OCI-LY7 (cell line): ENCODE data around the gene KIF7. TPM values are rescaled to one million over a fixed set of nuclear protein-coding genes. Genes with fewer than 3 reads are reported as not detected.

Source experiments
- BruUV-seq: library from RNA; stranded (reverse); fragments of 400-500 nt; replicated peaks from 2 replicates; lab custom pipeline; 2021; lab: Mats Ljungman, UMichigan
- CTCF ChIA-PET: fragments of 300-600 bp; sonication (Branson Sonifier 250); formaldehyde crosslinking; loops from one replicate; lab custom pipeline; 2022; ENCODE audit warnings: antibody characterized with exemption; ENCODE audit not compliant: unreplicated experiment; lab: Charles Lee
- POLR2A ChIA-PET: fragments of 300-600 bp; sonication (Branson Sonifier 250); formaldehyde crosslinking; loops from one replicate; lab custom pipeline; 2022; ENCODE audit warnings: antibody characterized with exemption; lab: Charles Lee
- DNase-seq: peaks from one replicate; pipeline ENCODE4 v3.0.0-alpha.2; 2015; ENCODE audit warnings: low spot score
- H2AFZ ChIP-seq: fragments of 200-600 bp; sonication (generic), shearing (Covaris generic); 2 replicates; pipeline ENCODE4 v1.6.1; 2014; ENCODE audit warnings: mild to moderate bottlenecking, antibody characterized with exemption, low read length, moderate library complexity
- H3K27ac ChIP-seq: fragments of 200-600 bp; sonication (generic); 2 replicates; pipeline ENCODE4 v1.5.1; 2014; ENCODE audit warnings: mixed run types, low read depth, mild to moderate bottlenecking, moderate library complexity, low read length, inconsistent platforms; ENCODE audit not compliant: poor library complexity, severe bottlenecking
- H3K36me3 ChIP-seq: fragments of 200-600 bp; sonication (generic); 2 replicates; pipeline ENCODE4 v1.6.1; 2014; ENCODE audit warnings: mild to moderate bottlenecking, antibody characterized with exemption, low read length, moderate library complexity, mixed read lengths; ENCODE audit not compliant: insufficient read depth
- H3K4me1 ChIP-seq: fragments of 200-600 bp; sonication (generic); 2 replicates; pipeline ENCODE4 v1.5.1; 2014; ENCODE audit warnings: mild to moderate bottlenecking, low read length; ENCODE audit not compliant: insufficient read depth, poor library complexity, severe bottlenecking
- H3K4me2 ChIP-seq: fragments of 200-600 bp; sonication (generic); 2 replicates; pipeline ENCODE4 v1.6.1; 2014; ENCODE audit warnings: mild to moderate bottlenecking, low read length
- H3K4me3 ChIP-seq: fragments of 200-600 bp; sonication (generic); 2 replicates; pipeline ENCODE4 v1.5.1; 2014; ENCODE audit warnings: mild to moderate bottlenecking, low read depth, low read length; ENCODE audit not compliant: poor library complexity, severe bottlenecking
- H3K79me2 ChIP-seq: fragments of 200-600 bp; sonication (generic); 2 replicates; pipeline ENCODE4 v1.6.1; 2016; ENCODE audit warnings: low read depth, mild to moderate bottlenecking, low read length, moderate library complexity, mixed read lengths; ENCODE audit not compliant: insufficient read depth
- H3K9me2 ChIP-seq: fragments of 200-600 bp; sonication (generic); 2 replicates; pipeline ENCODE4 v1.6.1; 2016; ENCODE audit warnings: mild to moderate bottlenecking, low read length, mixed read lengths; ENCODE audit not compliant: insufficient read depth
- H3K9me3 ChIP-seq: fragments of 200-600 bp; sonication (generic); 2 replicates; pipeline ENCODE4 v1.6.1; 2014; ENCODE audit warnings: mild to moderate bottlenecking, mixed run types, low read length, mixed read lengths
- H4K20me1 ChIP-seq: fragments of 200-600 bp; sonication (generic); 2 replicates; pipeline ENCODE4 v1.6.1; 2014; ENCODE audit warnings: mild to moderate bottlenecking, antibody characterized with exemption, low read length, moderate library complexity, mixed read lengths; ENCODE audit not compliant: insufficient read depth
- CTCF ChIP-seq: fragments of 200-600 bp; sonication (generic); conservative IDR thresholded peaks from 2 replicates; pipeline ENCODE4 v1.5.1; 2014; ENCODE audit warnings: mild to moderate bottlenecking, antibody characterized with exemption, low read length, moderate library complexity, mixed read lengths
- EZH2phosphoT487 ChIP-seq: fragments of 200-600 bp; sonication (generic); IDR thresholded peaks from 2 replicates; pipeline ENCODE4 v1.6.1; 2018; ENCODE audit warnings: low read depth, borderline replicate concordance, mild to moderate bottlenecking, mixed run types, antibody characterized with exemption, low read length, moderate library complexity, mixed read lengths
- intact Hi-C: fragments of 100-400 bp; cut with micrococcal nuclease; formaldehyde crosslinking; loops from one replicate; pipeline ENCODE4 v1.10.0; 2022; ENCODE audit not compliant: unreplicated experiment
- total RNA-seq, 2 experiments: library from RNA; depleted of rRNA in 1 of 2; stranded (reverse); fragments of >200 nt in 1 of 2; shearing (Covaris generic) in 1 of 2; gene quantifications; 2 replicates each; pipeline ENCODE4 v1.2.3, GENCODE V29; 2014 to 2022

The KIF7 gene
- total RNA-seq, 2 experiments from 2014 or later = 0.10 TPM; not detected in 1

GRCh38 chr15:89679212-89679611, 23.9 kb upstream of the KIF7 start, which contains the start of gene PLIN1:
Gene PLIN1 (minus strand): TSS chr15:89679367. CDS start chr15:89677489, 1,878 bp downstream.
- H3K4me2 ChIP-seq = no peak within 1 kb of the TSS
- H4K20me1 ChIP-seq = no peaks in the 10 kb centered on the region
- H3K79me2 ChIP-seq = no peaks in the 10 kb centered on the region
- intact Hi-C loops = no loop called here
- CTCF ChIA-PET = no interaction called here
- H3K9me3 ChIP-seq = no peaks in the 10 kb centered on the region
- no peaks in the 10 kb centered on the region for H3K36me3 ChIP-seq
- no peak for DNase-seq
- no peaks in the 10 kb centered on the region for H3K4me1 ChIP-seq
- H3K9me2 ChIP-seq = no peaks in the 10 kb centered on the region
- no peak within 1 kb of the TSS for H3K27ac ChIP-seq
- BruUV-seq = no TSS peak
- H3K4me3 ChIP-seq = no peak within 1 kb of the TSS
- no peak for TF ChIP-seq EZH2phosphoT487
- no peak for TF ChIP-seq CTCF
- no peak within 1 kb of the TSS for H2AFZ ChIP-seq
- POLR2A ChIA-PET = no interaction called here

- POLR2A ChIA-PET = no interaction called here
Observed at GRCh38 chr15:89677381-89677780, 22.1 kb upstream of the KIF7 start.

More at GRCh38 chr15:89677381-89677780, 22.1 kb upstream of the KIF7 start:
- DNase-seq = no peak
- BruUV-seq = no TSS peak
- H4K20me1 ChIP-seq = no peaks in the 10 kb centered on the region
- H3K9me2 ChIP-seq = no peaks in the 10 kb centered on the region
- no peaks in the 10 kb centered on the region for H3K79me2 ChIP-seq
- no peak overlapping the region for H2AFZ ChIP-seq
- no peaks in the 10 kb centered on the region for H3K9me3 ChIP-seq
- H3K4me1 ChIP-seq = no peaks in the 10 kb centered on the region
- no peaks in the 10 kb centered on the region for H3K36me3 ChIP-seq
- CTCF ChIA-PET = no interaction called here
- H3K4me2 ChIP-seq = no peak overlapping the region
- no peak overlapping the region for H3K27ac ChIP-seq
- TF ChIP-seq EZH2phosphoT487 (no peak), CTCF (no peak)
- H3K4me3 ChIP-seq = no peak overlapping the region
- intact Hi-C loops = no loop called here
